B cell (primary cell): ENCODE data around the gene F8A2. TPM values are rescaled to one million over a fixed set of nuclear protein-coding genes. Genes with fewer than 3 reads are reported as not detected.
"Not testable (repeated sequence)": the region's sequence is repeated elsewhere in the genome, so short reads cannot be mapped to it uniquely, and the experiment has no call there.

Experiments used
- ATAC-seq: fragments of 200-7000 bp; cut with Tn5 transposase; one replicate; pipeline ENCODE4 v1.10.0; 2021; ENCODE audit warnings: low read depth, mild to moderate bottlenecking, moderate number of reproducible peaks, moderate library complexity
- CTCF ChIA-PET: fragments of 350-600 bp; sonication (Branson Sonifier 250); formaldehyde crosslinking; loops from one replicate; lab custom pipeline; 2021; ENCODE audit warnings: antibody characterized with exemption, inconsistent platforms; lab: Charles Lee
- POLR2A ChIA-PET: fragments of 350-600 bp; sonication (Branson Sonifier 250); formaldehyde crosslinking; loops from one replicate; lab custom pipeline; 2021; ENCODE audit warnings: antibody characterized with exemption; lab: Charles Lee
- DNase-seq: peaks from one replicate; pipeline ENCODE4 v3.0.0; 2013
- H2AFZ ChIP-seq: 2 replicates; pipeline ENCODE4 v1.6.1; 2012; ENCODE audit warnings: mild to moderate bottlenecking, low read depth, low read length; ENCODE audit not compliant: insufficient read depth, poor library complexity, severe bottlenecking
- H3K27ac ChIP-seq, 2 donors: 1 replicate in 1 of 2; 2 replicates in 1 of 2; pipeline ENCODE4 v1.5.1; 2012 to 2013; ENCODE audit warnings: low read length in 2 of 2, mild to moderate bottlenecking in 2 of 2, moderate library complexity in 1 of 2
- H3K27me3 ChIP-seq, 4 experiments: fragments of 200-600 bp in 1 of 4; sonication (generic) in 1 of 4; replicated peaks in 1 of 4; 1 replicate in 2 of 4; 2 replicates in 2 of 4; pipeline versions ENCODE4 v1.6.1 to v1.7.0; 2013 to 2016; ENCODE audit warnings: low read length in 3 of 4, mild to moderate bottlenecking in 2 of 4, mixed read lengths in 1 of 4, moderate library complexity in 1 of 4; ENCODE audit not compliant: insufficient read depth in 4 of 4, control insufficient read depth in 3 of 4; ENCODE audit errors: control extremely low read depth in 1 of 4
- H3K36me3 ChIP-seq, 2 experiments: replicated peaks in 1 of 2; 1 replicate in 1 of 2; 2 replicates in 1 of 2; pipeline versions ENCODE4 v1.6.1 to v1.7.1; 2013; ENCODE audit warnings: low read length in 1 of 2; ENCODE audit not compliant: insufficient read depth in 2 of 2, control insufficient read depth in 1 of 2; ENCODE audit errors: control extremely low read depth in 1 of 2, extremely low read depth in 1 of 2
- H3K4me1 ChIP-seq, 2 donors: fragments of 200-600 bp in 1 of 2; sonication (generic) in 1 of 2; 1 replicate in 1 of 2; 2 replicates in 1 of 2; pipeline versions ENCODE4 v1.5.1 to v1.6.1; 2013 to 2017; ENCODE audit warnings: low read length in 2 of 2; ENCODE audit not compliant: control insufficient read depth in 2 of 2, insufficient read depth in 2 of 2
- H3K4me2 ChIP-seq: replicated peaks from 2 replicates; pipeline ENCODE3; 2012; ENCODE audit warnings: mild to moderate bottlenecking, low read depth, low read length; ENCODE audit not compliant: poor library complexity, severe bottlenecking
- H3K4me3 ChIP-seq, 5 experiments: fragments of 200-600 bp in 1 of 5; sonication (generic) in 1 of 5; 1 replicate in 3 of 5; 2 replicates in 2 of 5; pipeline versions ENCODE4 v1.5.1 to v1.7.0; 2011 to 2016; ENCODE audit warnings: low read length in 4 of 5, mild to moderate bottlenecking in 4 of 5, low read depth in 2 of 5, control low read depth in 1 of 5, moderate library complexity in 1 of 5; ENCODE audit not compliant: insufficient read depth in 1 of 5; ENCODE audit errors: control extremely low read depth in 1 of 5, extremely low read depth in 1 of 5
- H3K79me2 ChIP-seq: fragments of 200-600 bp; sonication (generic); one replicate; pipeline ENCODE4 v1.6.0; 2016; ENCODE audit warnings: low read length; ENCODE audit not compliant: control insufficient read depth, insufficient read depth
- H3K9ac ChIP-seq: fragments of 200-600 bp; sonication (generic); 2 replicates; pipeline ENCODE4 v1.6.1; 2017; ENCODE audit warnings: mild to moderate bottlenecking, low read length, moderate library complexity
- H3K9me3 ChIP-seq, 3 donors: one replicate each; pipeline versions ENCODE4 v1.6.1 to v1.7.1; 2013; ENCODE audit warnings: low read length in 2 of 3; ENCODE audit not compliant: control insufficient read depth in 2 of 3, insufficient read depth in 1 of 3; ENCODE audit errors: control extremely low read depth in 1 of 3
- H4K20me1 ChIP-seq: 2 replicates; pipeline ENCODE4 v1.6.0; 2012; ENCODE audit warnings: mild to moderate bottlenecking, low read length; ENCODE audit not compliant: insufficient read depth, control insufficient read depth, poor library complexity, severe bottlenecking
- H3K27ac Mint-ChIP-seq: one replicate; pipeline ENCODE4 v1.8.0; 2021; ENCODE audit warnings: mixed read lengths
- H3K27me3 Mint-ChIP-seq: one replicate; pipeline ENCODE4 v1.8.0; 2021; ENCODE audit warnings: mixed read lengths
- H3K4me1 Mint-ChIP-seq: one replicate; pipeline ENCODE4 v1.8.0; 2021; ENCODE audit warnings: mixed read lengths
- H3K4me3 Mint-ChIP-seq: one replicate; pipeline ENCODE4 v1.8.0; 2021; ENCODE audit warnings: mixed read lengths
- H3K9me3 Mint-ChIP-seq: one replicate; pipeline ENCODE4 v1.8.0; 2022; ENCODE audit warnings: mixed read lengths; ENCODE audit not compliant: insufficient read depth
- EZH2 ChIP-seq: IDR thresholded peaks from 2 replicates; pipeline ENCODE4 v1.6.1; 2012; ENCODE audit warnings: borderline replicate concordance, low read depth, mild to moderate bottlenecking, moderate library complexity, low read length; ENCODE audit not compliant: insufficient read depth, poor library complexity, severe bottlenecking
- WGBS: methylation state at CpG from one replicate; pipeline ENCODE4 v1.1.5; 2013; ENCODE audit warnings: missing lambda C conversion rate; ENCODE audit not compliant: insufficient coverage; 5-methylcytosine and 5-hydroxymethylcytosine counted together
- intact Hi-C: fragments of 100-400 bp; cut with micrococcal nuclease; formaldehyde crosslinking; loops from one replicate; pipeline ENCODE4 v1.10.0; 2022
- polyA plus RNA-seq: library from polyadenylated mRNA; depleted of rRNA; stranded (reverse); fragments of >200 nt; gene quantifications from 2 replicates; pipeline ENCODE4 v1.2.3, GENCODE V29; 2012
- total RNA-seq, 2 donors: library from RNA; stranded (reverse); fragments of 120-200 nt in 1 of 2; gene quantifications; 1 replicate in 1 of 2; 2 replicates in 1 of 2; pipeline versions ENCODE4 v1.2.3 to v1.2.4, GENCODE V29; 2013 to 2022
- TF ChIP-seq, protein P1 (sequence below): fragments of 200-600 bp; IDR thresholded peaks from one replicate; pipeline ENCODE4 v1.8.0; 2022; ENCODE audit warnings: antibody characterized with exemption, mild to moderate bottlenecking

Gene F8A2
- total and polyA plus RNA-seq, 2 donors (not counting 1 experiment from before 2014, with no cell fraction given) = not detected

GRCh38 chrX:155382529-155382967, 653 bp downstream of the F8A2 start:
- H3K79me2 ChIP-seq, H3K4me1 ChIP-seq, H3K4me2 ChIP-seq, CTCF ChIA-PET, H3K27me3 Mint-ChIP-seq, H3K27ac Mint-ChIP-seq, H3K4me1 Mint-ChIP-seq, POLR2A ChIA-PET, H3K36me3 ChIP-seq, H3K4me3 Mint-ChIP-seq, DNase-seq, H3K27me3 ChIP-seq, H3K27ac ChIP-seq, intact Hi-C loops, H3K4me3 ChIP-seq, H3K9me3 ChIP-seq, H2AFZ ChIP-seq, H3K9ac ChIP-seq, H3K9me3 Mint-ChIP-seq, H4K20me1 ChIP-seq: not testable (repeated sequence)
- peak; percentile 48 for ATAC-seq
- no CpG with 5 or more reads among the region's 64 CpGs for WGBS

DNA sequence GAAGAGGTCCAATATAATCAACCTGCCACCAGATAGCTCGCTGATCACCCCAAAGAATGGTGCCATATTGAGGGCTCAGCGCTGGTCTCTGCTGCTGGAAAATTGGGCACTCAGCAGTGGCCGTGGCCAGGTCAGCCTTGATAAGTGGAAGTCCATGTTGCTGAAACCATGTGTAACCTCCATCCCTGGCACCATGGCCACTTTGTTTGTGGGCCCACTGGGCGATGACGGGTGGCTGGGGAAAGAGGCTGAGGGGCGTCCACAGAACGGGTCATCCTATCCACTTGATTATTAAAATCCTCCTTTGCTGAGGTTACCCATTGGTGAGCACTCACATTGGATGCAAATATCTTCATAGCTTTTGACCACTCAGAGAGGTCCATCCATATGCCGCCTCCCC, 7.7 kb downstream of the F8A2 start:
- WGBS = 96% methylated on average over 6 of the region's 8 CpGs
- Histone ChIP-seq H3K79me2 (peaks cover 21% of the 10 kb centered on the region), H3K4me3 (no peak overlapping the region), H2AFZ (no peak overlapping the region), H3K4me1 (no peaks in the 10 kb centered on the region), H3K36me3 (no peaks in the 10 kb centered on the region), H3K27me3 (no peaks in the 10 kb centered on the region), H3K9me3 (no peaks in the 10 kb centered on the region), H3K27ac (no peak overlapping the region), H3K4me2 (no peak overlapping the region), H4K20me1 (peaks cover 5% of the 10 kb centered on the region), H3K9ac (no peak overlapping the region)
- ATAC-seq = no peak
- intact Hi-C loops = no loop called here
- Mint-ChIP-seq H3K27ac (no peak overlapping the region), H3K4me1 (peaks cover 20% of the 10 kb centered on the region), H3K27me3 (no peaks in the 10 kb centered on the region), H3K9me3 (no peaks in the 10 kb centered on the region), H3K4me3 (no peak overlapping the region)
- ChIA-PET POLR2A (no interaction called here), CTCF (no interaction called here)
- DNase-seq = no peak
- no peak for TF ChIP-seq EZH2
- TF ChIP-seq, protein P1, sequence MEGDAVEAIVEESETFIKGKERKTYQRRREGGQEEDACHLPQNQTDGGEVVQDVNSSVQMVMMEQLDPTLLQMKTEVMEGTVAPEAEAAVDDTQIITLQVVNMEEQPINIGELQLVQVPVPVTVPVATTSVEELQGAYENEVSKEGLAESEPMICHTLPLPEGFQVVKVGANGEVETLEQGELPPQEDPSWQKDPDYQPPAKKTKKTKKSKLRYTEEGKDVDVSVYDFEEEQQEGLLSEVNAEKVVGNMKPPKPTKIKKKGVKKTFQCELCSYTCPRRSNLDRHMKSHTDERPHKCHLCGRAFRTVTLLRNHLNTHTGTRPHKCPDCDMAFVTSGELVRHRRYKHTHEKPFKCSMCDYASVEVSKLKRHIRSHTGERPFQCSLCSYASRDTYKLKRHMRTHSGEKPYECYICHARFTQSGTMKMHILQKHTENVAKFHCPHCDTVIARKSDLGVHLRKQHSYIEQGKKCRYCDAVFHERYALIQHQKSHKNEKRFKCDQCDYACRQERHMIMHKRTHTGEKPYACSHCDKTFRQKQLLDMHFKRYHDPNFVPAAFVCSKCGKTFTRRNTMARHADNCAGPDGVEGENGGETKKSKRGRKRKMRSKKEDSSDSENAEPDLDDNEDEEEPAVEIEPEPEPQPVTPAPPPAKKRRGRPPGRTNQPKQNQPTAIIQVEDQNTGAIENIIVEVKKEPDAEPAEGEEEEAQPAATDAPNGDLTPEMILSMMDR = no peak

DNA sequence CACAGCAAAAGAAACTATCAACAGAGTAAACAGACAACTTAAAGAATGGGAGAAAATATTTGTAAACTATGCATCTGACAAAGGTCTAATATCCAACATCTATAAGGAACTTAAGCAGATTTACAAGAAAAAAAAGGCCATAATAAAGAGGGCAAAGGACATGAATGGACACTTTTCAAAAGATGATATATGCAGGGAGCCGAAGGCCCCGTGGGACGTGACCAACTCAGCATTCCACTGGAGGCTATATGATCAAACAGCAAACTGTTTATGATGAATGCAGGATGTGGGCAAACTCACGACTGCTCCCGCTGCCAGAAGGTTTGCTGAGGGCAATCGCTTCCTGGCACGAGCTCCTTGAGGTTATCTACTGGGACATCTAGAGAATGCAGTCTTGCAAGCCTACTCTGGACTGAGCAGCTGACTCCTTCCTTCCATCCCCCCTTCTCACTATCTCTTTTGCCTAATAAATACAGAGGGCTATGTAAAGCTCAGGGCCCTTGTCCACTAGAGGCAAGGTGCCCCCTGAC, 12.9 kb downstream of the F8A2 start:
- WGBS = 100% methylated on average over 1 of the region's 7 CpGs
- not testable (repeated sequence) for H3K27ac Mint-ChIP-seq

More for the DNA sequence above, 12.9 kb downstream of the F8A2 start:
- H3K9ac ChIP-seq, H3K4me3 Mint-ChIP-seq, H3K36me3 ChIP-seq, H3K27me3 Mint-ChIP-seq, ATAC-seq, H3K4me3 ChIP-seq, H3K27me3 ChIP-seq, H4K20me1 ChIP-seq, H3K9me3 Mint-ChIP-seq, POLR2A ChIA-PET, CTCF ChIA-PET, H3K4me1 ChIP-seq, H3K27ac ChIP-seq, H3K4me2 ChIP-seq, H3K9me3 ChIP-seq, H3K79me2 ChIP-seq, intact Hi-C loops, DNase-seq, H2AFZ ChIP-seq, H3K4me1 Mint-ChIP-seq: not testable (repeated sequence)
